Left colon (tissue), 2 donors: ENCODE measurements around the gene PLEKHO2. TPM values are rescaled to one million over a fixed set of nuclear protein-coding genes. Genes with fewer than 3 reads are reported as not detected.
"Not testable (repeated sequence)": the region's sequence is repeated elsewhere in the genome, so short reads cannot be mapped to it uniquely, and the experiment has no call there.

Source experiments
- ATAC-seq: fragments of 200-7000 bp; cut with Tn5 transposase; one replicate; pipeline ENCODE4 v1.9.1; 2020; ENCODE audit warnings: mild to moderate bottlenecking, moderate library complexity
- DNase-seq, 2 donors: peaks; one replicate each; pipeline ENCODE4 v3.0.0-alpha.2; 2020
- intact Hi-C, 2 donors: fragments of 100-400 bp; cut with DNase I in 1 of 2; cut with micrococcal nuclease in 1 of 2; formaldehyde crosslinking; loops; one replicate each; pipeline versions ENCODE4 v1.11.2 to v1.14.0; 2022; cut with DNase I, micrococcal nuclease
- total RNA-seq, 2 donors: library from RNA; stranded (reverse); fragmentation: NEBNext Ultra II Directional; extraction: Animal tissue kit (Norgen Biotek cat#: 25700); gene quantifications; one replicate each; pipeline ENCODE4 v1.2.1, GENCODE V29; 2021
- donor health status: DM: no; HTN: no; CAD: no.
- donor health status: DM: yes; HTN: yes; CAD: no.

Gene PLEKHO2
- total RNA-seq, 2 donors from 2014 or later = 4.6 to 10.7 TPM

DNA sequence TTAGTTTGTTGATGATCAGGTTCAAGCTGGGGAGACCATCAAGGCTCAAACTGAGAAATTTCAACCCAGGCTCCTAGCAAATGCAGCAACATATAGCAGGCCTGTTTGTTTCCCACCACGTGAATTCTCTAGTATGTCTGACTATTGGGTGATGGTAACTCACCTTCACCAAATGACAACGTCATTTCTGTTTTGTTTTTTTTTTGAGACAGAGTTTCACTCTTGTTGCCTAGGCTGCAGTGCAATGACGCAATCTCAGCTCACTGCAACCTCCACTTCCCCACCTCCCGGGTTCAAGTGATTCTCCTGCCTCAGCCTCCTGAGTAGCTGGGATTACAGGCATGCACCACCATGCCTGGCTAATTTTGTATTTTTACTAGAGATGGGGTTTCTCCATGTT, 26.8 kb upstream of the PLEKHO2 start:
- ATAC-seq, DNase-seq: not testable (repeated sequence)
- intact Hi-C loops = loop anchor here (5.0 to 10.0 kb wide), 2 partner anchors 80 to 83 kb away; no protein-coding TSS in a partner anchor

DNA sequence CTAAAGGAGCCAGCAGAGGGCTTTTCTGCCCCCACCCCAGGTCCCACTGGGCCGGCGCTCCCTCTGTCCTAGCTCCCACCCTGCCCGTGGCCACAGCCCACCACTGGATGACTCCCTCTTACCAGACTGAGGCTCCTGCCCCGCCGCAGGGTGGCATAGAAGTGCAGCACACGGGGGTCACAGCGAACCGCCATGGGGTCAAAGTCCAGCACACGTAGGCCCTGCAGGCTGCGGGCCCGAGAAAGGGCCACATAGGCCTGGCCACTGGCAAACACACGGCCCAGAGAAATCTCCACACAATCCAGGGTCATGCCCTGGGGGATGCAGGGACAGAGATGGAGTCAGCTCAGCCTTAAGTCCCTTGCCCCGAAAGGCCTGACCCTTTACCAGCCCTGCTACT, 25.3 kb upstream of the PLEKHO2 start:
- DNase-seq (no peak), ATAC-seq (no peak)
- intact Hi-C loops = loop anchor here in 1 of 2 donors (10.0 kb wide), 1 partner anchor 82 kb away; no protein-coding TSS in a partner anchor

DNA sequence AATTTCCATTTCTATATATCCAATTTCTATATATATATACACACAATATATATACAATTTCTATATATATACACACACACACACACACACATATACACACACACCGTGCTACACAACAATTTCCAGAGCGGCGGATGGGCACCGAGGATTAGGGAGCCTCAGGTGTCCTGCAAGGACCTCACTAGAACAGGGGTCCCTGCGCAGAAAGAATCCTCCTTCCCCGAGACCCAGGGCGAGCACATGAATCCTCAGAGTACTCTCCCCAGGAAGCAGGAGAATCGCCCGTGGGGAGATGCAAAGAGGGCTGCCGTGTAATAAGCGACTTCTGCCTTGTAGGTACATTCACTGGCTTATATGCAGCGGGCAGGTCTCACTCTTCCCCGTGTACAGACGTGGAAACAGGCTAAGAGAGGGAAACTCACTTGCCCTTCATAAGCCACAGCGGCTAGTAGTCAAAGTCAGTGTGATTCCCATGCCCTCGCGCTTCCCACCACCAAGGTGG, 16.7 kb upstream of the PLEKHO2 start:
- intact Hi-C loops = no loop called here
- DNase-seq (no peak), ATAC-seq (peak; percentile 33)

DNA sequence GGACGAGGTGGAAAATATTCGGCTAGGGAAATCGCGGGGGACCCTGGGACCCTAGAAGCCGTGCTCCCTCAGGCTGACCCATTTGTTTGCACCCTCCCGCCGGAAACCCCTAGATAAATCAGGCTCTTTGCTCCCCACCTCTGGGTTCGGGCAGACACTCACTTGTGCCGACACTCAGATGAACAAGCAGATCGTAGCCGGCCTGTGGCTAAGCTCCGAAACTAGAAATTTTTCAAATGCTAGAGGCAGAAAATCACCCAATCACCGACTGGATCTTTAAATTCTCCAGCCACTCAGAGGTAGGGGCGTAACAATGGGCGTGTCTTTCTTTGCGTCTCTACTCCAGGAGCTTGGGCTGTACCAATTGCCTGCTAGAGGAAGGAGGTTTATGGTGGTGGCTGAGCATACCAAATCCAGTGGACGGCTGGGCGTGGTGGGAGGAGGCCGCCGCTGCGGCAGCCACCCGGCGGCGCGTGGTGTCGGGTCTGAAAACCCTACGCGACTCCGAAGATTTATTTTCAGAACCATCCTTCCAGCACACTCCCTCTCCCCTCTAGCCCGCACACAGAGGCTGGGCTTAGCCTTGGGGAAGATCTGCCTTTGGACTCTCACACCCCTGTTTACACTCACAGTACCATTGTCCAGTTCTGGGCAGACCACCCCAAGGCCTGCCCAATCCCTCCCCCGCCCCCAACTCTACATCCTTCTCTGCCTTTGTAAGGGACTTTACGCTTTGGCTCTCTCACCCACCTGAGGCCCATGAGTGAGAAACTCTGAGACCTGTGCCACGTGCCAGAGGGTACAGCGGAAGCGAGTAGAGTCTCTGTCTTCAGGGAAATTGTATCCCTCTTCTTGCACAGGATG, 16.1 kb upstream of the PLEKHO2 start, which contains the start of gene PIF1:
PIF1 (minus strand) TSS at position 217 of the 864 bp plus-strand sequence. CDS start 1,312 bp downstream, outside the sequence.
- peak; percentile 99 for ATAC-seq
- intact Hi-C loops = no loop called here
- peak; percentile 90 to 95 for DNase-seq

DNA sequence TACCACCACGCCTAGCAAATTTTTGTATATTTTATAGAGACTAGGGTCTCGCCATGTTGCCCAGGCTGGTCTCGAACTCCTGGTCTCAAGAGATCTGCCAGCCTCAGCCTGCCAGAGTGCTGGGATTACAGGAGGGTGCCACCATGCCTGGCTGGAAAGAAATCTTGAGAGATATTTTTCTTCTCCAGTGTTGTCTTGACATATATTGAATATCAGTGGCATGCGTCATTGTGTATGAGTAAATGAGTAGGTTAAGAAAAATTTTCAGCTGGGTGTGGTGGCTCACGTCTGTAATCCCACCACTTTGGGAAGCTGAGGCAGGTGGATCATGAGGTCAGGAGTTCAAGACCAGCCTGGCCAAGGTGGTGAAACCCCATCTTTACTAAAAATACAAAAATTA, 12.7 kb upstream of the PLEKHO2 start:
- ATAC-seq (no peak), DNase-seq (no peak)
- intact Hi-C loops = no loop called here

DNA sequence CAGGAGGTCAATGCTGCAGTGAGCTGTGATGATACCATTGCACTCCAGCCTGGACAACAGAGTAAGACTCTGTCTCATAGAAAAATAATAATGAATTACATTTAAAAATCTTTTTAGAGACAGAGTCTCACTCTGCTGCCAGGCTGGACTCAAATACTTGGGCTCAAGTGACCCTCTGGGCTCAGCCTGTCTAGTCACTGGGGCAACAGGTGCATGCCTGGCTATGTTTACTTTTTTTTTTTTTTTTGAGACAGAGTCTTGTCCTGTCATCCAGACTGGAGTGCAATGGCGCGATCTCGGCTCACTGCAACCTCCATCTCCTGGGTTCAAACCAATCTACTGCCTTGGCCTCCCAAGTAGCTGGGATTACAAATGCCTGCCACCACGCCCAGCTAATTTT, 8.0 kb upstream of the PLEKHO2 start:
- DNase-seq (no peak), ATAC-seq (no peak)
- intact Hi-C loops = no loop called here

DNA sequence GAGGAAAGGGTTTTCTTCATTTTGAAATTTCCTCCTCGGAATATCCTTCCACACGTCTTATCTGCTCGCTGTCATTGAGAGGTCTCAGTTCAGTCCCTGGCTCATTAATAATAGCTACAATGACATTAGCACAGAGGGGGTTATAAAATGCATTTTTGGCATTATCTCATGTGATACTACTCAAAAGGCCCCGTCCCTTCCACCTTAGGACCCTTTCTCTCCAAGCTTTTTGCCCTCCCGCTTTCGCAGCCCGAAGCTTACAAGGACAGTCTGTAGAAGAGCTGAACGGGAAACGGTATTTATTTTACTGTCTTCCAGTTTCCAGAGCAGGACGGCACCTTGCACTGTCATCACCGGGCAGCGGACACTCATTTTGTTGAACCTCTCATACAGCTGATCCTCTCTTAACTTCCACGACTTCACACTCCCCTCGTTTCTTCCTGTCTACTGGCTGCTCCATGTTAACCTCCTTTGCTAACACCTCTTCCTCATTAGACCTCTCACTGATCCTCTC, 5.6 kb upstream of the PLEKHO2 start:
- no peak for ATAC-seq
- DNase-seq = no peak
- intact Hi-C loops = no loop called here

DNA sequence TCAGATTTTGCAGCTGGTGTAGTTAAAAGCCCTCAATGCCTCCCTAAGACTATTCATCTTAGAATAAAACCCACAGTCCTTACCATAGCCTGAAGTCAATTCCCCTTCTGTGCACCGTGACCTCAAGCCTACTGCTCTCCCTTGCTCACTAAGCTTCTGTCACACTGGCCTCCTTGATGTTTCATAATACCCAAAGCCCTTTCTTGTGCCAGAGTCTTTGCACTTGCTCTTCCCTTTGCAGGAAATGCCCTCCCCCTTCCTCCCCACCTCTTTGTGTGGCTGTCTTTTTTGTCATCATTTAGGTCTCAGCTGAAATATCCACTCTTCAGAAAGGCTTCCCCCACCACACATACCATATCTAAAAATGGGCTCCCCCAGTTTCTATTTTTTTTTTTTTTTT, 4.2 kb upstream of the PLEKHO2 start:
- DNase-seq = no peak
- no peak for ATAC-seq
- intact Hi-C loops = no loop called here

DNA sequence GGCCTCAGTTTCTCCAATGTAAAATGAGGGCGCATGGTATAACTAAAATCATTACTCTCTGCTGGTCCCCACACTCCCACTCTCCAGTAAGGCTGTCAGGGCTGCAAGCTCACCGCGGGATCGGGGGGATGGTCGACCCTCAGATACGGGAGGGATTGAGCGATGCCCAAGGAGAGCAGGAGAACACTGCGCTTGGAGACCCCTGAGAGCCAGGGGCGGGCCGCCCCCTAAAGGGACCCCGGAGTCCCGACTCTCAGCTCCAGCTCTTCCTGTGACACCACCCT, 713 bp upstream of the PLEKHO2 start:
- DNase-seq = no peak
- ATAC-seq = no peak
- intact Hi-C loops = no loop called here

DNA sequence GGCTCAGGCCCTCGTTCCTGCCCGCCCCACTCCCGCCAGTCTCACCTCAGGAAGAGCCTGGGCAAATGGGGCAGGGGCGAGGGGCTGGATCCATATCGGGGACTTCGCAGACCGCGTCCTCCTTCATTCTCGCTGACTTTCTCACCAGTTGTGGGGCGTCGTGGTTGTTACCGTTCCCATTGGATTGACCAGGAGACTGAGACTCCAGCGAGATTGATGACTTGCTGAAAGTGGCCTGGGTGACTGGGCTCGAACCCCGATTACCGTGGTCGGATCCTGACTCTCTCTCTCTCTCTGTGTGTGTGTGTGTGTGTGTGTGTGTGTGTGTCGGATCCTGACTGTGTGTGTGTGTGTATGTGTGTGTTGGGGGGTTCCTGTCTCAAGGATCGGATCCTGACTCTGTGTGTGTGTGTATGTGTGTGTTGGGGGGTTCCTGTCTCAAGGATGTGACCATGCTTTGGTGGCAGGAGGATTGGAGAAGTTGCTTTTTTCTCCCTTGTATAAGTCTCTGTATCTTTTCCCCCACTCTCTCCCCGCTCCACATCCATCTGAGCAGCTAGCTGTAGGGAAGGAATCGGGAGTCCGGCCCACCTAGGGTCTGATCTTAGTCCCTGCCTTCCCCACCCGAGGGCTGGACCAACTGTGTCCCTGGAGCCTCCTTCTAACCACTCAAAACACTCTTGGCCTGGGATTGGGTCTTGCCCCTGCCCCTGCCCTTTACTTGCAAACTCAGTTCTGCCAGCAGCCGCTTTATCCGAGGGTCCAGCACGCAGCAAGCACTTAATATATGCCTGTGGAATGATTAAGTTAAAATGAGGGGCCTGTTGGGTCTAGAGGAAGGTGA, 603 bp downstream of the PLEKHO2 start:
- ATAC-seq (no peak), DNase-seq (no peak)
- intact Hi-C loops = no loop called here

DNA sequence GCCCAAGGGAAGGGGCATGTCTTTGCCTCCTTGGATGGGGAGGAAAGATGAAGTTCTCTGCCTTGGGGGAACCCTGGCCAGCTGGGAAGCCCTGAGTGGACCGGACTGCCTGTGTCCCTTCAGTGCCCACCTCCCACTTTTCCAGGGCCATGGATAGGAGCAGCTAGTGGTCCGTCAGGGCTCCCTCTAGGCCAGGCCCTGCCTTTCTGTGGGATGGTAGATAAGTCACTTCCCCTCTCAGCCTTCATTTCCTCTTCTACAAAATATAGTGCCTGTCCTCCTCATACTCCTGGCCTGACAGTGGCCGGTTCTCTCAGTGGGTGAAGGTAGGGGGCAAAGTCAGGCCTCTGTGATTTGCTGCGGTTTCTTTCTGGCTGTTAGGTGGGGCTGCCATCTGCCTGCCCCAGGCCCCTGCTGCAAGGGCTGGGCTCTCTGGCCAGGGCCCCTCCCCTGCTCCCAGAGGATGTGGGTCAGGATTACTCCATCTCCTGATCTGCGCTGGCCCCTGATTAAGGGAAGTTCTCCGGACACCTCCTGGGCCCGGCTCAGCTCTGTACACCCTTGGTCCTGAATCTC, 1.4 kb downstream of the PLEKHO2 start:
- intact Hi-C loops = no loop called here
- DNase-seq (no peak), ATAC-seq (no peak)

DNA sequence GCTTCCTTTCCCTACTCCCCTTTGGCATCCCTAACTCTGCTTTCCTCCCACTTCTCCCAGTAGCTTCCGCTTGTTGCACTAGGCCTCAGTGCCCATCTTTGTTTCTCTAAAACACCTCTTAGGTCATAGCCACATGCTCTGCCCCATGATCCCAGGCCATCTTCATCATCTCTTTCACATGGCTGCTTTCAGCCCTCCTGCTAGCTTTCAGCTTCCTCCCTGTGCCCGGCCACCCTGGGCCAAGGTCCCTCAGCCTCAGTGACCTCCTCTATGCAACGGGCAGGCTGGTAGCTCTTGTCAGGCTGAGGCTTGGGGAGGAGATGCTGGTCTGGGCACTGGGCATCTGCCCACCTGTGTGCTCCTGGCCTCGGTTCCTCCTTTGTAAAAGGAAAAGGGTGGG, 2.3 kb downstream of the PLEKHO2 start:
- DNase-seq (no peak), ATAC-seq (no peak)
- intact Hi-C loops = no loop called here

DNA sequence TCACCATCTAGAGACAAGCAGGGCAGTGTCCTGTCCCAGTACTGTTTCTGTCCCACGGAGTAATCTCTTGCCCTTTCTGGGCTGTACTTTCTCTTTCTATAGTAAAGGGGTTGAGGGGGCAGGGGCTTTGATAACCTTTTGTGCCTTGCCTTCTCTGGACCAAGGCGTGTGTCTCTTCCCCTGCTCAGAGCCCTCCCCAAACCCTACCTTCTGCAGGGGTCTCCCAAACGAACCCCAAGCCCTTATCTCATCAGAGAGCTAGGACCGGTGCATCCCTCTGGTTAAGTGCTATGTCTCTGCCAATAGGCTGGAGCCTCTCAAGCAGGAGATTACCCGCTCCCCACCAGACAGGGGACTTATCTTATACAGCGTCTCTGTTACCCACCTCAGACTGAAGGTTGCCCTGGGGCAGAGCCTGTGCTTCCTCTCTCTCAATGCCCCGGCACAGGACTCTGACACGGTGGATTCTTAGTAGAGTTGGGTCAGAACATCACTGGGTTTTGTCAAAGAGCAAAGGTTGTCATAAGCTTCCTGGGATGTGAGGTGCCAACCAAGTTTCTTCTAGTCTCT, 2.9 kb downstream of the PLEKHO2 start:
- intact Hi-C loops = no loop called here
- no peak for DNase-seq
- no peak for ATAC-seq

DNA sequence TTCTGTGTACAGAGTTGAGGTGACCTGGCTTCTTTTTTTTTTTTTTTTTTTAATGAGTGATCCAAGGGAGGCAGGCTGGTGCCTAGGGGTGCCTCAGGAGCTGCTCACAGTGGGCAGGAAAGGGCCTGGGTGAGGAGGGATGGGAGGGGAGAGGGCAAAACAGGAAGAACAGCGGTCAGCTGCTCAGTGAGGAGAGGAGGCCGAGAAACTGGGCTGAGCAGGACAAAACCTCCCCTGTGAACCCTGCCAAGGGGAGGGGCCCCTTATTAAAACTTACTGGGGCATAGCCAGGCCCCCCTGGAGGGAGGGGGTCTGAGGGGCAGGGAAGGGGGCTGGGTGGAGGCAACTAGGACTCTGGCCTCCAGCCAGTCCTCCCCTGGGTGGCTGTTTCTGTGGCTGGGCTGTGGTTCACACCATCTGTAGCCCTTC, 3.5 kb downstream of the PLEKHO2 start:
- ATAC-seq = no peak
- intact Hi-C loops = no loop called here
- no peak for DNase-seq

DNA sequence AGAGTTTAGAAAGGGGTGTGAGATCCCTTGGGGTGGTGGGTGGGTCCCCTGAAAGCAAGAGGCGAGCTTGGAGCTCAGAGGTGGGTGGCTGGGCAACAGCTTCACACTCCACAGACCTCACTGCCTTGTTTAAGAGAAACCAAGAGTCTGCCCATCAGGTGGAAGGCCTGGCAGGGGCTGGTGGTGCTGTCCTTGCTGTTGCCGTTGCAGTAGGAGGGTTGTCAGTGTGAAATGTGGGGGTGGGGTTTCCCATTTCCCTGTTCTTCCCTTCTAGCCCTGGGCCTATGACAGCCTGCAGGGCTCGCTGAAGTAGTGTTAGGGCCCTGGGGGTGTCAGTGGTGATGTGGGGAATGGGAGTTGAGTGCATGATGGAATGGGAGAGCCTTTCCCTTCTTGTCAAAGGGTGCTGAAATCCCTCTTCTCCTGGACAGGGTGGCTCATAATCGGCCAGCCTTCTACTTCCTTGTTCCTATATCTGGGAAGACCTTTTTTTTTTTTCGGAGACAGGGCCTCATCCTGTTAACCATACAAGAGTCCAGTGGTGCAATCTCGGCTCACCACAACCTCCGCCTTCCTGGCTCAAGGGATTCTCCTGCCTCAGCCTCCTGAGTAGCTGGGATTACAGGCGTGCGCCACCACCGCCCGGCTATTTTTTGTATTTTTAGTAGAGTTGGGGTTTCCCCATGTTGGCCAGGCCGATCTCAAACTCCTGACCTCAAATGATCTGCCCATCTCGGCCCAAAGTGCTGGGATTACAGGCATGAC, 4.3 kb downstream of the PLEKHO2 start:
- ATAC-seq (no peak), DNase-seq (no peak)
- intact Hi-C loops = no loop called here

DNA sequence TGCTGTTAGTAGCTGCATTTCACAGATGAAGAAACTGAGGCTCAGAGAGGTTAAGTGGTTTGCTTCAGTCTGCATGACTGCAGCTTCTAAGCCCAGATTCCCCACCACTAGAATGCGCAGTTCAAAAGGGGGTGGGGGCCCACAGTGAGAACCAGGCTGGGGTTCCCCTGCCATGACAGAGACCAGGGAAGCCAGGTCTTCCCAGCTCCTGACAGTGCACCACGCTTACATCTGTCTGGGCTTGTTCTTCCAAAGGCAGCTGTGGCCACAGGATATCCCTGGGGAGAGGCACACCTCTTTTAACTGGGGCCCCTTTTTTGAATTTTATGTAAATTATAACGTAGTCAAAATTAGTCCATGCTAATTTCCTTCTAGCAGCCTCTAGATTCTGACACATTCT, 5.3 kb downstream of the PLEKHO2 start:
- DNase-seq = no peak
- intact Hi-C loops = no loop called here

DNA sequence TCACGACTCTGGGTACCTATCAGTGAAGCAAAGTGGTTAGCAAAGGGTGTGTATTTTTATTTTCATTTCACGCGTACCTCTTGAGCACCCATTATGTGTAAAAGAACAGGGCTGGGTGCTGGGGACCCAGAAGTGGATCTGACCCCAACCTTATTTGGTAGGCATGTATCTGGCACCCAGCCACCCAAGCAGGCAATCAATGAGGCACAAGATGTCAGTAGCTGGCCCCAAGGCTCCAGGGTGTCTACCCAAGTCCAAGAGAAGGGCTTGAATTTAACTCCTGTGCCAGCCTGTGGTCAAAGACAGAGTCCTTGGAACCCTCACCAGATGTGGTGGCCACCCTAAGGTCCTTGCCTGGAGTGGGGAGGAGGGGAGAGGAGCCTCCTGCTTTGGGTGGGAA, 5.7 kb downstream of the PLEKHO2 start:
- ATAC-seq (no peak), DNase-seq (no peak)
- intact Hi-C loops = no loop called here

More for the DNA sequence above, 5.3 kb downstream of the PLEKHO2 start:
- no peak for ATAC-seq
